HEK293T (cell line): Measurements from ENCODE around the gene CCDC51.

ENCODE experiments used
- BHLHE40 ChIP-seq: fragments of 450-650 bp; IDR thresholded peaks from 2 replicates; pipeline ENCODE4 v1.6.1; 2016; ENCODE audit warnings: mild to moderate bottlenecking, moderate library complexity, borderline replicate concordance
- ELF4 ChIP-seq: fragments of 450-650 bp; IDR thresholded peaks from 2 replicates; pipeline ENCODE4 v1.6.1; 2017; ENCODE audit warnings: antibody characterized with exemption
- FOXK2 ChIP-seq: fragments of 450-650 bp; IDR thresholded peaks from 2 replicates; pipeline ENCODE4 v1.6.1; 2016; ENCODE audit warnings: mild to moderate bottlenecking
- FOXM1 ChIP-seq: fragments of 450-650 bp; IDR thresholded peaks from 2 replicates; pipeline ENCODE4 v1.6.1; 2017; ENCODE audit warnings: mild to moderate bottlenecking, borderline replicate concordance
- HDGF ChIP-seq: fragments of 450-650 bp; IDR thresholded peaks from 2 replicates; pipeline ENCODE4 v1.6.1; 2017; ENCODE audit warnings: antibody characterized with exemption, borderline replicate concordance
- LEF1 ChIP-seq: fragments of 450-650 bp; IDR thresholded peaks from 2 replicates; pipeline ENCODE4 v1.6.1; 2017; ENCODE audit warnings: mild to moderate bottlenecking, borderline replicate concordance
- NFRKB ChIP-seq: fragments of 450-650 bp; IDR thresholded peaks from 2 replicates; pipeline ENCODE4 v1.6.1; 2016; ENCODE audit warnings: mild to moderate bottlenecking, moderate library complexity
- SP1 ChIP-seq: fragments of 450-650 bp; IDR thresholded peaks from 2 replicates; pipeline ENCODE4 v1.6.1; 2017
- SUZ12 ChIP-seq: fragments of 450-650 bp; IDR thresholded peaks from 2 replicates; pipeline ENCODE4 v1.6.1; 2016; ENCODE audit warnings: mild to moderate bottlenecking
- TARDBP ChIP-seq: fragments of 450-650 bp; IDR thresholded peaks from 2 replicates; pipeline ENCODE4 v1.6.1; 2016
- ZNF384 ChIP-seq: fragments of 450-650 bp; IDR thresholded peaks from 2 replicates; pipeline ENCODE4 v1.6.1; 2016

GRCh38 chr3:48427630-48427962, 12.3 kb downstream of the CCDC51 start:
- TF ChIP-seq BHLHE40 (no peak), TARDBP (no peak), ZNF384 (no peak), SP1 (no peak), FOXM1 (no peak), FOXK2 (no peak), LEF1 (no peak), HDGF (no peak), ELF4 (no peak), NFRKB (no peak), SUZ12 (no peak)
